ENCODE measurements around the gene ASPDH.

Gene ASPDH

DNA sequence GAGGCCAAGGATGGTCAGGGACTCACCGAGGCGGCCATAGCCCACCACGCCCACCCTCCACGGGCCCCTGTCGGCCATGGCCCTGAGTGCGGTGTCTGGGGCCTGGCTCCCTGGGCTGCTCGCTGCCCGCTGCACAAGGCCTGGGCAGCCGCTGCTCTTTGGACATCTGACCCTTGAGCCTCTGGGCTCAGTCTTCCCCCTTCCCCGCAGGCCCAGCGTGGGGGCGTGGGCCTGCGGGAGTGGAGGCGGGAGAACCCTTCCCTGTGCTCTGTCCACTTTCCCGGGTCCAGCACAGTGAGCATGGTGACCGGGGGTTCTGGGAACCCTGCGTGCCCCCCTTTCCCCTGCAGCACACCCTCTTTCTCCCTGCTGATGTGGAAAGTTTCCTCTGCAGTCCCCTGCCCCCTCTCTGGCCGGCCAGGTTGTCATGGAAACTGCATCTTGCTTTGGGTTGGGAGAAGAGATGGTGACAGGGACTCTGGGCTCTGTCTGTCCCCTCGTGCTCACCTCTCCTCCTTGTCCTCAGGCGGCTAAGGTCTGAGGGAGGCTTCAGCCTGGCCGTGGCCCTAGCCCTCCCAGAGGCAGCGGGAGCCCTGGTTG lies at the start of gene ASPDH:
Gene ASPDH (minus strand): TSS at position 168 of the 600 bp plus-strand sequence. CDS start 90 bp downstream, at position 78.
- no peak for DNase-seq (ENCODE audit: low read depth)

DNA sequence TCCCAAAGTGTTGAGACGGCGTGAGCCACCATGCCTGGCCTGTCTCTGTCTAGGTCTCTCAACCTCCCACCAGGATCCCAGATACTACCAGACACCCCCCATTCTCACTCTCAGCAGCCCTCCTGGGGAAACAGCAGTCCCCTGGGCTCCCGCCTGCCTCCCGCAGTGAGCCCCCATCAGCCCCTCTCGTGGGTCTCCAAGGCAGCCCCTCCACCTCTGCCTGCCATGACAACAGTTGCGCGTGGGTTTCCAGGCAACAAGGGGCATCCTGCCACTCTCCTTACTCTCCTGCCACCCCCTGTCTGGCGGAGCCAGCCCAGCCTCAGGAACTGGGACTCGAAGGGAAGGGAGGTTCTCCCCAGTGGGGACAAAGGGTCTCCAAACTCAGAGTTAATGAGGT lies 49.3 kb upstream of the ASPDH start:
- DNase-seq (ENCODE audit: low read depth), result no peak

GRCh38 chr19:50562329-50562728 lies 48.6 kb upstream of the ASPDH start:
- no peak for DNase-seq (ENCODE audit: low read depth)

DNA sequence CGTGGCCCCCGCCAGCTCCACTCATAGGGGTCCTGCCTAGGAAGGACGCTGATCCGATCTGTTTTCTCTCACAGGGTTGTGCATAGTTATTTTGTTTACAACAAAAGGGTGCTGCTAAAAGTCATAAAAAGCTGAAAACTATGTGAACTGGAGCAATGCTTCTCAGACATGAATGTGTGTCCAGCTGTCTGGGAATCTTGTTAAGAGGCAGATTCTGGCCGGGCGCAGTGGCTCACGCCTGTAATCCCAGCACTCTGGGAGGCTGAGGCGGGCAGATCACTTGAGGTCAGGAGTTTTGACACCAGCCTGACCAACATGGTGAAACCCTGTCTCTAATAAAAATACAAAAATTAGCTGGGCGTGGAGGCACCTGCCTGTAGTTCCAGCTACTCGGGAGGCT lies 45.9 kb upstream of the ASPDH start:
- DNase-seq (ENCODE audit: low read depth), result no peak

DNA sequence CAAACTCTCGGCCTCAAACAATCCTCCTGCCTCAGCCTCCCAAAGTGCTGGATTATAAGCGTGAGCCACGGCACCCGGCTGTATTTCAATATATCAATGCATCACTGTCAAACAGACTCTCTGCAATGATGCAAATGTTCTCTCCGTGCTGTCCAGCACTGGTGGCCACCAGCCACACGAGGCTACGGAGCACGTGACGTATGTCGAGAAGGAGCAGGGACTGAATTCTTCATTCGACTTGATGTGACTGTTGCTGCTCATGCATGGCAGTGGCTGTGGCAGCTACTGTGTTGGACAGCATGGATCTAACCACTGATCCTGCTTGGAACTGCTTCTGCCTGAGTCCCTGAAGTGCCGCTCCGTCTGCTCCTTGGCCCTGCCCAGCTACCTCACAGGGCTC lies 44.7 kb upstream of the ASPDH start:
- no peak for DNase-seq (ENCODE audit: low read depth)

GRCh38 chr19:50558039-50558438 lies 44.3 kb upstream of the ASPDH start:
- DNase-seq (ENCODE audit: low read depth), result no peak

DNA sequence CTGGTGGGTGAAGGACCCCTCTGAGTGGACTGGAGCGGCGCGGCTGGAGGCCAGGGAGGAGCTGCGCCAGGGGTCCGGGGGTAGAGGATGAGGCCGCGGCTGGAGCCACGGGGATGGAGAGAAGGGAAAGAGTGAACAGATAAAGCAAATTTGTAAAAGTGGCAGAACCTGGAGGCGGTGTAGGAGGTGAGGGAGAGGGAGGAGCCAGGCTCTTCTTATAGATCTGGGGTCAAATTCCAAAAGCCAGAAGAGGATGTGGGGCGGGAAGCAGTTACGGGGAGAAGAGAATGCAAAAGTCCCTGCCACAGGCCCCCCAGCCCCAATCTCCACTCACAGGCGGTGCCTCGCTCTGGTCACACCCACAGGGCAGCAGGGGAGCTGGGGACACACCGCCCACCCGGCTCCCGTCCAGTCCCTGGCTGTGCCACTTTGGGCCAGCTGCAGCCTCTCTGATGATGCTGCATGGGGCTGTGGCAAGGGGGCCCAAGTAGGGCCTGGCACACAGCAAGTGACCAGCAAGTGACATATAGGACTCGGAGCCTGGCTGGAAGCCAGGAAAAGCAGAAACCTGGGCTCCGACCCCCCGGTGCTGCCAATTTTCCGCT lies 43.4 kb upstream of the ASPDH start:
- DNase-seq (ENCODE audit: low read depth), result no peak

GRCh38 chr19:50556282-50557008 lies 42.7 kb upstream of the ASPDH start:
- DNase-seq (ENCODE audit: low read depth), result peak; percentile 50

- no peak for DNase-seq (ENCODE audit: low read depth)
These were observed 42.0 kb upstream of the ASPDH start for GRCh38 chr19:50555450-50556281.

GRCh38 chr19:50555033-50555432 lies 41.3 kb upstream of the ASPDH start:
- DNase-seq (ENCODE audit: low read depth), result no peak

DNA sequence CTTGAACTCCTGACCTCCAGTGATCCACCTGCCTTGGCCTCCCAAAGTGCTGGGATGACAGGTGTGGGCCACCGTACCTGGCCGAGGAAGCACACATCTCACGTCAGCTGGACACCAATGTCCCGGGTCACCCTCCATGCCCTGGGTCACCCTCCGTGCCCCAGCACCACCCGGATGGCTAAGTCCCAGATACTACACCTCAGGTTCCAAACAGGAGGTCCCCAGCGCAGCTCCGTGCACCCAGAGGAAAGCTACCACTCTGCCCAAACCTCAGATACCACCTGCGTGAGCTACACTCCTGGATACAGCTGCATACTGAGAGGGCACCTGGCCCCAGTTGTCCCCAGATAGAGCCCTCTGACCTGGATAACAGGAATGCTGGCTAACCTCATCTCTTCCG lies 40.5 kb upstream of the ASPDH start:
- no peak for DNase-seq (ENCODE audit: low read depth)

DNA sequence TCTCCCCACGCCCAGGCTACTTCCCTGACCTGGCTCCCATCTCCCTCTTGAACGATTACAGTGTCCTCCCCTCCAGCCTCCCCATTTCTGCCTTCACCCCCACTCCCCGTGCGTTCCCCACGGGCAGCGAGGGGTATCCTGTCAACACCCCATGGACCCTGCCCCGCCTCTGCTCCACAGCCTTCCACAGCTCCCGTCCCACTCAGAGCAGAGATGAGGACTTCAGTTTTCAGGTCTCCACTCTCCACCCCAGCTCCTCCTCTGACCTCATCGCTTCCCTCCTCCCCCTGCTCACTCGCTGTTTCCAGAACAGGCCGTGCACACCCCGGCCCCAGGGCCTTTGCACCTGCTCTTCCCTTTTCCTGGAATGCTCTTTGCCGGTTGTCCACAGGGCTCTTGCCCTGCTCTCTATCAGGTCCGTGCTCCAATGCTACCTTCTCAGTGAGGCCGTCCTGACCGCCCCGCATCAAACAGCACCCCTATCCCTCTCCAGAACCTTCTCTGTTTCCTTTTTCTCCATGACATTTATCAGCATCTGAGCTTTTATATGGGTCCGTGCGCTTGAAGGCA lies 39.5 kb upstream of the ASPDH start:
- DNase-seq (ENCODE audit: low read depth), result no peak

- no peak for DNase-seq (ENCODE audit: low read depth)
These were observed 38.8 kb upstream of the ASPDH start for GRCh38 chr19:50552540-50552939.

DNA sequence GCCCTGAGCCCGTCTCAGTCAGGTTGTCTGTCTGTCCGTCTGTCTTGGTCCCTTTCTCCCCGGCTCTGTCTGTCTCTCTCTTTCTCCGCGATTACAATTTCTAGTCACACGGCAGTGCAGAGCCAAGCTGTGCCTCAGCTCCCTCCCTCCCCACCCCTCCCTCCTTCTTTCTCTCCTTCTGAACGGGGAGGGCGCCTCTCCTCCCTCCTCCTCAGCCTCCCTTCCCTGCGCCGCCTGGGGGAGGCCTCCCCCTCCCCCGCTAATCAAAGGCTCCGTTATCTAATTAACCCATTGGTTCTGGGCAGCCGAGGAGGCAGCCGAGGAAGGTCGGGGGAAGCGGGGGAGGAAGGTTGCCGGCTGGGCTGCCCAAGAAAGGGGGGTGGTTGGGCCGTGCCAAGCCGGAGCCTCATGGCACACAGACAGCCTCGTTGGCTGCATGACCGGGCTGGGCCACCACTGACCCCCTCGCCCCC lies 38.0 kb upstream of the ASPDH start:
- no peak for DNase-seq (ENCODE audit: low read depth)

DNA sequence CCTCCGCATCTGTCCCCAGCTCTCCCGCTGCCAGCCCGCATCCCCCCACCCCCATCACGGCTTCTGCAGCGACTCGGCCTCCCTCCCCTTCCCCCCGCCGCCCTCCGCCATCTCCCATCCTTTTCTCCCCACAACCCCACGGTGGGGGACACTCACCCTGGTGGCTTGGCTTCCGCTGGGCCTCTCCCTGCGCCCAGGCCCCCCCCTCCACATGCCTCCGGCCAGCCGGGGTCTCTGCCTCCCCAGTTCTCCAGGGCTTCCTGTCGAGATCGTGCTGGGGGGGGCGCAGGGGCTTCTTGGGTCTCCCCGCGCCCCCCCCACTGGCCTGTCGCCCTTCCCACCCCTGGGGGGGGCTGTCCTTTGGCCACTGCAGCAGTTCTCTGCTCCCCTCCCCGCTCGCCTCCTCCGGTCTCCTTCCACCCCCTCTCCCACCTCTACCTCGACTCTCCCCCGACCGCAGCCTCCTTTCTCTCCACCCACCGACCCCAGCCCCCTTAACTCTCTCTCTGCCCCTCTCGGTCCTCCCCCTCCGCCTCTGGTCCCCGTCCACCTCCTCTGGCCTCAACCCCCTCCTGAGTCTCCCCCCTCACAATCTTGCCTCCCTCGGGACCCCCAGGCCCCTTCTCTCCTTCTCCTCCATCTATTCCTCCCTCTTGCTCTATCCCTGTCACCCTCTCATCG lies 37.5 kb upstream of the ASPDH start:
- no peak for DNase-seq (ENCODE audit: low read depth)

DNA sequence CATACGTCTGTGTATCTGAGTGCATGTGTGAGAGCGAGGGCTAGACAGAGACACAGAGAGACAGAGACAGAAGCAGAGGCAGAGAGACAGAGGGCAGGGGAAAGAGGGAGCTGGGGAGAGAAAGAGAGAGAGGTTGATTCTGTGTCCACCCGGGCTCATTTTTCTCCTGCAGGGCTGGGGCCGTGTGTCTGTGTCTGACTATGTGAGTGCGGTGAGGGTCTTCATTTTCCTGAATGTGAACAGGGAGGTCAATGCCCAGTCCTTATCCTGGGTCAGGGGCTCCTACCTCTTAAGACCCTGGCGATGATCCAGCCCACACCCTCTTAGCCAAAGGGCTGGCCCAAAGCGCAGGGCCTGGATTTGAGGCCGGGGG lies 36.9 kb upstream of the ASPDH start:
- no peak for DNase-seq (ENCODE audit: low read depth)

GRCh38 chr19:50549927-50550593 lies 36.3 kb upstream of the ASPDH start:
- DNase-seq (ENCODE audit: low read depth), result no peak

- no peak for DNase-seq (ENCODE audit: low read depth)
These were observed 35.6 kb upstream of the ASPDH start for GRCh38 chr19:50549059-50549926.

DNA sequence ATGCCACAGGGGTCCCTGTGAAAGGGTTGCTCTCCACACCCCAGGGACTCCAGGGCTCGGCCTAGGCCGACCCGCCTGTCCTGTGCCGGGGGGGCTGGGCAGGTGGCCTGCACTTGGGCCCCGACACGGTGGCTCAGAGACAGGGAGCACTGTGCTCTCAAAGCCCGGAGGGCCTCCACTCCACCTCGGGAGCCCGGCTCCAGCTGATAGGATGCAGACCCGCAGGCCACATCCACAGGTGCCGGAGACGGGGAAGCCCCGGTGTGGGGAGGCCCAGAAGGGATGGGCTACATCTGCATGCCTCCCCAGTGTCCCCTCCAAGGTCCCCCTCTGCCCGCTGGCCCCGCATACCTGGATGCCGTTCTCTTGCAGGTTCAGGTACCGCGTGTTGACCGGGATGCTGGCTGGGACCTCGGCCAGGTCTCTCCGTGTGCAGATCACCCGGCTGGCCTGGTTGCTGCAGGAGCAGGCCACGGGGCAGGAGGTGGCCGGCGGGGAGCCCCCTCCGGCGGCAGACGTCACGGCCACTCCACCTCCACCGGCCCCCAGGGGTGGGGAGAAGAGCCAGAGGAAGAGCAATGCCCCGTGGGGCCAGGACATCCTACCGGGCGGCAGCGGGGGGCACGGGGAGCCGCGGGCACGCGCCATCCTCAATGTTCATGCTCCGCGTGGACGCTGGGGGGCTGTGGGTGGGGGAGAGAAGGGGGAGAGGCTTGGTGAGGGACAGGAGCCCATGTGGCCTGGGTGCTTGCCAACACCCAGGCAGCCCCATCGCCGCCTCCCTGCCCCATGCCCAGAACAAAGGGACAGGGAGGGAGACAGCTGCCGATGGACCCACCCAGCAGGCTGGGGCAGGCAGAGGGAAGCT lies 34.7 kb upstream of the ASPDH start:
- DNase-seq (ENCODE audit: low read depth), result no peak

Measured in stimulated activated CD8-positive, alpha-beta memory T cell treated with anti-CD3 and anti-CD28 coated beads, Interleukin-12 subunit alpha, Interleukin-12 subunit beta, amount 100 ng/mL, for 1 hour (primary cell).